Vagina (tissue), 2 donors: ENCODE data around the gene CCDC122.

Source experiments
- POLR2A ChIP-seq, 2 donors: fragments of 450-650 bp; IDR thresholded peaks; one replicate each; pipeline ENCODE4 v1.6.1; 2017; ENCODE audit warnings: antibody characterized with exemption in 2 of 2, mild to moderate bottlenecking in 2 of 2, moderate library complexity in 2 of 2
- POLR2AphosphoS5 ChIP-seq, 2 donors: sonication (generic); formaldehyde crosslinking; IDR thresholded peaks; one replicate each; pipeline ENCODE4 v1.9.0; 2017; ENCODE audit warnings: antibody characterized with exemption in 2 of 2, mild to moderate bottlenecking in 2 of 2, low read depth in 1 of 2; ENCODE audit not compliant: insufficient read depth in 1 of 2
- TF ChIP-seq, protein P1 (sequence below), 3 experiments: fragments of 450-650 bp in 2 of 3; fragments of 200-600 bp in 1 of 3; sonication (generic) in 1 of 3; IDR thresholded peaks; one replicate each; pipeline ENCODE4 v1.5.1; 2017 to 2019; ENCODE audit warnings: antibody characterized with exemption in 3 of 3, mild to moderate bottlenecking in 2 of 3, moderate library complexity in 2 of 3

DNA sequence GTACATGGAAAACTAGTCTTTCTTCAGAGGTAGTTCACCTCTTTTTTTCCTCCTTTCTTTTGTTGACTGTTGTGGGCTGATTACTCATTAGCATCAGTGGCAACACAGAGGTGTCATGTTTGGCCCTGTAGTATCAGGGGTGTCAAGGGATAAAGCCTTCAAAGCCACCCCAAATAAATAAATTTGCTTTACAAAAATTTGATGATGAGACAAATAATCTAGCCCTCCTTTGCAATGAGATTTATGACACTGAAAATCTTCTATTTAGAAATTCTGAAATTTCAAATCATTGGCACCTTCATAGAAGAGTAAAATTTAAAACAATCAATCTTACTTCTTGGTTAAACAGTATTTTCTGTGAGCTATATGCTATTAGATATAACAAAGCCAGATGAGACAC, 2.0 kb upstream of the CCDC122 start:
- no peak for TF ChIP-seq POLR2A (IDR thresholded peaks at IDR 0.05)
- TF ChIP-seq, protein P1, sequence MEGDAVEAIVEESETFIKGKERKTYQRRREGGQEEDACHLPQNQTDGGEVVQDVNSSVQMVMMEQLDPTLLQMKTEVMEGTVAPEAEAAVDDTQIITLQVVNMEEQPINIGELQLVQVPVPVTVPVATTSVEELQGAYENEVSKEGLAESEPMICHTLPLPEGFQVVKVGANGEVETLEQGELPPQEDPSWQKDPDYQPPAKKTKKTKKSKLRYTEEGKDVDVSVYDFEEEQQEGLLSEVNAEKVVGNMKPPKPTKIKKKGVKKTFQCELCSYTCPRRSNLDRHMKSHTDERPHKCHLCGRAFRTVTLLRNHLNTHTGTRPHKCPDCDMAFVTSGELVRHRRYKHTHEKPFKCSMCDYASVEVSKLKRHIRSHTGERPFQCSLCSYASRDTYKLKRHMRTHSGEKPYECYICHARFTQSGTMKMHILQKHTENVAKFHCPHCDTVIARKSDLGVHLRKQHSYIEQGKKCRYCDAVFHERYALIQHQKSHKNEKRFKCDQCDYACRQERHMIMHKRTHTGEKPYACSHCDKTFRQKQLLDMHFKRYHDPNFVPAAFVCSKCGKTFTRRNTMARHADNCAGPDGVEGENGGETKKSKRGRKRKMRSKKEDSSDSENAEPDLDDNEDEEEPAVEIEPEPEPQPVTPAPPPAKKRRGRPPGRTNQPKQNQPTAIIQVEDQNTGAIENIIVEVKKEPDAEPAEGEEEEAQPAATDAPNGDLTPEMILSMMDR (IDR thresholded peaks at IDR 0.05), result no peak
- no peak for TF ChIP-seq POLR2AphosphoS5 (IDR thresholded peaks at IDR 0.05; ENCODE audit: insufficient read depth in 1 of 2, low read depth in 1 of 2)
